Islet precursor cell (in vitro differentiated cells): ENCODE measurements around the gene OR4C3.
"Not testable (repeated sequence)": the region's sequence is repeated elsewhere in the genome, so short reads cannot be mapped to it uniquely, and the experiment has no call there.

Source experiments
- DNase-seq: peaks from one replicate; pipeline ENCODE4 v3.0.0-alpha.2; 2018

Gene OR4C3

DNA sequence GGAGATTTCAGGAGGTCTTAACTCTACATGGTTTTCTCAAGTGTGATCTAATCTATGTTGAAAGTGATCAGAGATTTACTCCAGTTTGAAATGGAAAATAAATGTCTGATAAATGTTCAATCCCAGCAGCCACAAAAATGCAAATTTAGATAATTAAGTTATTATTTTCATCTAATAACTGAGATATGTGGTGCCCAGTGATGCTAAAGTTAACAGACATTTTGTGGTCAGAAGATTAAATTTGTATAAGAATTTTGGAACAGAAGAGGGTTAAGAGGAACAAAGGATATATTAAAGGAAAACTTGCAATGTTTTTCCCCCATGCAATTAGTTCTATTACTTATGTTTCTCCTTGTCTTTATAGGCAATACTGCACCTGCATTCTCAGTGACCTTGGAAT lies at the start of gene OR4C3:
Gene OR4C3 (plus strand): TSS at position 301 of the 400 bp plus-strand sequence. CDS start 102 bp downstream, outside the sequence.
- not testable (repeated sequence) for DNase-seq

DNA sequence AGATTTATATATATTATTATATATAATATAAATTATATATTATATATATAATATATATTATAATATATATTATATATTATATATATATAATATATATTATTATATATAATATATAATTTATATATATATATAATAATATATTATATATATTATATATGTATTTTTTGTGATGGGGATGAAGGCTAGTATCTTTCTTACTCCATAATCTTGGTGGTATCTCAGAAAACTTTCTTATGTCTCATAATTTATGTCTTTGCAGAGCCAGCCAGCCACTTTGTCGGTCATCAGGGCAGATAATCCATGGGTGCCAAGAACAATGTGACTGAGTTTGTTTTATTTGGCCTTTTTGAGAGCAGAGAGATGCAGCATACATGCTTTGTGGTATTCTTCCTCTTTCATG lies 18.8 kb upstream of the OR4C3 start, which contains the start of gene OR4S1:
Gene OR4S1 (plus strand): TSS at position 301 of the 400 bp plus-strand sequence. CDS start 0 bp downstream, at position 301.
- DNase-seq = no peak

DNA sequence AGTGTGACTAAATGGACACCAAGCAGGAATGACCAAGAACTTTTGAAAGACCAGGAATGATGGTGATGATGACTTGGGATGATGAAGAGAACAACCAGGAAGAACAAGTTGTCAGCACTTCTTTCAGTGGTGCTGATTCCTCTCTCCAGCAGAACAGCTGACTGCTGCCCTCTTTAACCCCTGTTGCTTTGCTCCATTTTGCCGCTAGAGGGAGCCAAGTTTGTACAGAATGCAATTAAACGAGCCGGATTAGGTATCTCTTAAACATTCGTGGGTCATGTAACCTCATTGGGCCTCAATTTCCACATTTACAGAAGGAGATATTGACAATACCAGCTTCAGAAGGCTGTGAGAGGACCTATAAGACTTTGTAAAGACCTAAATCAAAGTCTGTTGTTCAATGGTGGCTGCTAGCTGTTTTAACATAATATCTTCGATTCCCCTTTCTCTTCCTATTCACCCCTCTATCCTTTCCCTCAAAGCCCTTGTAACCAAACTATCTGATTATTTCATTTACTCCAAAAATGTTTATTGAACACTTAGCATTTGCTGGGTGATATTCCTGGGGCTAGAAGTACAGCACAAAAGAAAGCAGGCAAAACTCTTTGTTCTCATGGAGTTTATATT lies 16.8 kb upstream of the OR4C3 start:
- peak; percentile 77 for DNase-seq

DNA sequence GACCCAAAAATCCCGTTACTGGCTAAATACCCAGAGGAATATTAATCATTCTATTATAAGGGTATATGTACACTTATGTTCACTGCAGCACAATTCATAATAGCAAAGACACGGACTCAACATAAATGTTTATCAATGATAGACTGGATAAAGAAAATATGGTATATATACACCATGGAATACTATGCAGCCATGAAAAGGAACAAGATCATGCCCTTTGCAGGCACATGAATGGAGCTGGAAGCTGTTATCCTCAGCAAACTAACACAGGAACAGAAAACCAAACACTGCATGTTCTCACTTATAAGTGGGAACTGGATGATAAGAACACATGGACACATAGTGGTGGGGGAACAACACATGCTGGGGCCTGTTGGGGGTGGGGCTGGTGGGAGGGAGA lies 11.1 kb upstream of the OR4C3 start:
- DNase-seq = not testable (repeated sequence)

DNA sequence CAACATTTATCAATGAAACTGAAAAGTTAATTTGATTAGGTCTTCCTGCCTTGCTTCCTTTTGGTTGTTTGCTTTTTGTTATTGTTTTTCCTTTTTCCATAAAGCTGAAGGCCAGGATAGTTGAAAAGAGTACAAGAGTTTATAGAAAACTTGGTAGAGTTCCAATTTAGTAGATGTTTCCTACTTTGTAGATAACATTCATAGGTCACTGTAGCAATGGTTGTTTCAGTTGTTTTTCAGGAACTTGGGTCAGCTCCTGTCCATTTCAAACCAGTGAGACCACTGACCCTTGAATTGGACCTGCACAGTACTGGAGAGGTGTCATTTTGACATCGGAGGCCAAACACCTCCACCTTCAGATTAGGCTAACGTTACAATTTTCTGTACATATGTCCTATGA lies 4.9 kb upstream of the OR4C3 start:
- not testable (repeated sequence) for DNase-seq

DNA sequence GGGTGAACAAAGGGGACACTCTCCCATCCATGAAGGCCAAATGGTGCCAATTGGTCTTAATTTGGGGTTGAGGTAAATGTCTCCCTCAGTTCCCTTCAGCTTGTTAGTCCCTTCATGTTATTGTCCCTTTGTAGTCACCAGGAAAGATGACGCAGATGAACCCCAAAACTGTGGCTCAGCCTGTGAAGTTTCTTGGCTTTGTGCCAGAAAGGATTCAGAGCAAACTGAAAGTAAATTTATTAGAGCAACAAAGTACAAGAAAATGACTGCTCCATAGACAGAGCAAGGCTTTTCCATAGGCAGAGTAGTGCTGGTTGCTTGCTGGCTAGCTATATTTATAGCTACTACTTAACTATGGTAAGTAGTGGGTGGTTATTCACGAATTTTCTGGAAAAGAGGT lies 16.7 kb downstream of the OR4C3 start:
- no peak for DNase-seq

DNA sequence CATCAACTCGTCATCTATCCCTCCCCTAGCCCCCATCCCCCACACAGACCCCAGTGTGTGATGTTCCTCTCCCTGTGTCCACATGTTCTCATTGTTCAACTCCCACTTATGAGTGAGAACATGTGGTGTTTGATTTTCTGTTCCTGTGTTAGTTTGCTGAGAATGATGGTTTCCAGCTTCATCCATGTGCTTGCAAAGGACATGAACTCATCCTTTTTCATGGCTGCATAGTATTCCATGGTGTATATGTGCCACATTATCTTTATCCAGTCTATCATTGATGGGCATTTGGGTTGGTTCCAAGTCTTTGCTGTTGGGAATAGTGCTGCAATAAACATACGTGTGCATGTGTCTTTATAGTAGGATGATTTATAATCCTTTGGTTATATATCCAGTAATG lies 17.8 kb downstream of the OR4C3 start:
- not testable (repeated sequence) for DNase-seq

DNA sequence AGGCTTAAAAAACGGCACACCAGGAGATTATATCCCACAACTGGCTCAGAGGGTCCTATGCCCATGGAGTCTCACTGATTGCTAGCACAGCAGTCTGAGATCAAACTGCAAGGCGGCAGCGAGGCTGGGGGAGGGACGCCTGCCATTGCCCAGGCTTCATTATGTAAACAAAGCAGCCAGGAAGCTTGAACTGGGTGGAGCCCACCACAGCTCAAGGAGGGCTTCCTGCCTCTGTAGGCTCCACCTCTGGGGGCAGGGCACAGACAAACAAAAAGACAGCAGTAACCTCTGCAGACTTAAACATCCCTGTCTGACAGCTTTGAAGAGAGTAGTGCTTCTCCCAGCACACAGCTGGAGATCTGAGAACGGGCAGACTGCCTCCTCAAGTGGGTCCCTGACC lies 21.6 kb downstream of the OR4C3 start:
- DNase-seq = not testable (repeated sequence)

DNA sequence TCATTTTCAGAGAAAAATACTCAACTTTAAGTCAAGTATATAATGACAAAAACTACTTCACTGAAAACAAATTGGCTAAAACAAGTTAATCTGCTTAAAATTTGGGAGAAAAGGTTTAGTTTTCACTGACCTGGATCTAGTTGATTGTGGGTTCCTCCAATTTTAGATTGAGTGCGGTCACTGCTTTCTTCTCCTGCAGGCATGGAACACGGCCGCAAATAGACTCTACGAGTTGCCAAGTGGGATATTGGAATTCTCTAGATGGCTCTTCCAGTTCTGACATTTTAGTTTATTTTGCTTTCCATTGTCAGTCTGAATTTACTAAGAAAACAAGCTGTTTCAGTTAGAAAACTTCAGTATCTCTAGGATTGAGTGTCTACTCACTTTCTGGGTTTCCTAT lies 29.3 kb downstream of the OR4C3 start:
- DNase-seq = no peak

DNA sequence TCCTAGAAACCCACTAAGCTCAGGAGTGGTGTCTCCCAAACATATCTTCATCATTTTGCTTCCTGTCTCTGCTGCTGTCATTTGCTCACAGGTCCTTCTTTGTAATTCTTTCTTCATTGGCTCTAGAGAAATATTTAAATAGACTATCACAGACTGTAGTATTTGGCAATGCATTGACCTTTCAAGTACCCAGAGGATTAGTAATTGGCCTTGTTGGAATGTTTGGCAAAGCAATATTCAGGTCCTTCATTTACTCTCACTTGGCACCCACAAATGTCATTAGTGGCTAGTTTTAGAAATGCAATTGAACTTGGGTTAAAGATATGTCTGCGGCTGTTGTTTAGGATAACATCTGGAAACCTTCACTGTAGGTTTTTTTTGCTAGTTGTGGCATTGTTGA lies 30.0 kb downstream of the OR4C3 start:
- no peak for DNase-seq

DNA sequence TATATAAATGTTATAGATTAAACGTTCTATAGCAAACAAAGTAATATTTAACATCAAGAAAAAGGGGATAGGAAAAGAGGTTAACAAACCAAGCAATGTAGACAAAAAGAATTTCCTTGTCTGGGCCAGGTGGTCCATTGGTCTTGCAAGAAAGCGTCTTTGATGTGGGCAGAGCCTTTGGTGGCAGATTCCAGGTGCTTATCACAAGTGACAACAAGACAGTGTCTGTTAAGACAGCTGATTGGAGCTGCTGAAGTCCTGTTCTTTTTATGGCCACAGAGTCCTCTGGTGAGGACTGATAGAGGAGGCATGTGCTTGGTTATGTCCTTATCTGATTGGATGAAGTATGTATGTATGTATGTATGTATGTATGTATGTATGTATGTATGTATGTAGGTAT lies 36.6 kb downstream of the OR4C3 start:
- DNase-seq = not testable (repeated sequence)

DNA sequence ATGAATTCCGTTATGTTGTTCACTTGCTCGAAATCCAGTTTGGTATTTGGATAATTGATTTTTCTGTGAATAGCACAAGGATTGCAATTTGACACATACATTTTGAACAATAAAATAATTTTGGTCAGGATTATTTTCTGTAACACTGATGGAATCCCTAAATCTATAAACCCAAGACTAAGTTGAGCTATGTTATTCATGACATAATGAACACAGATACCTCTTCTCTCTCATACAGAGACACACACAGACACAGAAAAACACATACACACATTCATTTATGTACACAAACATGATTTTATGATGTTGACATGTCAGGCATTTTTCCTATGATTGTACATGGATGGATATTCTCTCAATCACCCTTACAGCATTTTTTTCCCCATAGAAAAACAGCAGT lies 41.6 kb downstream of the OR4C3 start, which contains the start of gene OR4C5:
Gene OR4C5 (minus strand): TSS at position 101 of the 400 bp plus-strand sequence. CDS start 0 bp downstream, at position 101.
- no peak for DNase-seq
